ENCODE data around the gene RAPSN.

GRCh38 chr11:47488674-47489394 is 39.9 kb upstream of the RAPSN start:
- TF ChIP-seq CTCF (IDR thresholded peaks at IDR 0.05): no peak
- no peak for TF ChIP-seq POLR2AphosphoS5 (IDR thresholded peaks at IDR 0.05)
